ENCODE data around the gene AHI1. TPM values are rescaled to one million over a fixed set of nuclear protein-coding genes. Genes with fewer than 3 reads are reported as not detected.

The AHI1 gene
- total and polyA plus RNA-seq, 2 donors (not counting 1 experiment from before 2014, with no cell fraction given), result 14.2 to 22.8 TPM

DNA sequence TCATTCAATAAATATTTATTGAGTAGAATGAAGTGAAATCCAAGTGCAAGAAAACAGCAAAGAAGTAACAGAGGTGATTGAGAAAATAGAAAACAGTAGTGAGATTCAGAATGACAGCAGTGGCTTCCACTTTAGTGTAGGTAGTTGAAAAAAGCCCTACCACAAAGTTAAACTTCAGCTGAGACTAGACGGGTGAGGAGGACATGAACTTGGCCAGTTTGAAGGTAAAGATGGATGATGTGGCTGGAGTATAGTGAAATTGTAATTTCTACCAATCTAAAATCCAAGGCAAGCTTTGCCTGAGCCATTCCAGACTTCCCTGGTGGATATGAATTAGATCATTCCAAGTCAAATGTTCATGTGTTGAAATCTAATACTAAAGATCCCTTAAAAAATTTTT is 32.6 kb upstream of the AHI1 start:
- H3K27ac ChIP-seq (ENCODE audit: insufficient read depth, low read length), result no peak overlapping the region
- no peaks in the 10 kb centered on the region for H3K9me3 ChIP-seq (ENCODE audit: control insufficient read depth, insufficient read depth, low read depth, low read length)
- no peaks in the 10 kb centered on the region for H3K27me3 ChIP-seq (ENCODE audit: control insufficient read depth, insufficient read depth, low read length)
- no peaks in the 10 kb centered on the region for H3K79me2 ChIP-seq (ENCODE audit: control insufficient read depth, insufficient read depth, low read length)
- H3K4me2 ChIP-seq (ENCODE audit: extremely low read depth, insufficient read depth, low read length), result no peak overlapping the region
- H3K4me1 ChIP-seq (ENCODE audit: control insufficient read depth, extremely low read depth, insufficient read depth, low read length), result no peaks in the 10 kb centered on the region
- no peak overlapping the region for H3K9ac ChIP-seq (ENCODE audit: insufficient read depth, low read length)
- H4K20me1 ChIP-seq (ENCODE audit: control insufficient read depth, extremely low read depth, insufficient read depth, low read length), result no peaks in the 10 kb centered on the region
- no peaks in the 10 kb centered on the region for H3K36me3 ChIP-seq (ENCODE audit: control insufficient read depth, insufficient read depth, low read length)
- H2AFZ ChIP-seq (ENCODE audit: low read length), result no peak overlapping the region
- H3K4me3 ChIP-seq (replicated peaks in 1 of 4; ENCODE audit: control extremely low read depth in 1 of 4, insufficient read depth in 1 of 4, low read depth in 3 of 4, low read length in 4 of 4), result no peak overlapping the region
- no peak for DNase-seq (ENCODE audit: low read depth in 2 of 2)
- TF ChIP-seq, protein P1, sequence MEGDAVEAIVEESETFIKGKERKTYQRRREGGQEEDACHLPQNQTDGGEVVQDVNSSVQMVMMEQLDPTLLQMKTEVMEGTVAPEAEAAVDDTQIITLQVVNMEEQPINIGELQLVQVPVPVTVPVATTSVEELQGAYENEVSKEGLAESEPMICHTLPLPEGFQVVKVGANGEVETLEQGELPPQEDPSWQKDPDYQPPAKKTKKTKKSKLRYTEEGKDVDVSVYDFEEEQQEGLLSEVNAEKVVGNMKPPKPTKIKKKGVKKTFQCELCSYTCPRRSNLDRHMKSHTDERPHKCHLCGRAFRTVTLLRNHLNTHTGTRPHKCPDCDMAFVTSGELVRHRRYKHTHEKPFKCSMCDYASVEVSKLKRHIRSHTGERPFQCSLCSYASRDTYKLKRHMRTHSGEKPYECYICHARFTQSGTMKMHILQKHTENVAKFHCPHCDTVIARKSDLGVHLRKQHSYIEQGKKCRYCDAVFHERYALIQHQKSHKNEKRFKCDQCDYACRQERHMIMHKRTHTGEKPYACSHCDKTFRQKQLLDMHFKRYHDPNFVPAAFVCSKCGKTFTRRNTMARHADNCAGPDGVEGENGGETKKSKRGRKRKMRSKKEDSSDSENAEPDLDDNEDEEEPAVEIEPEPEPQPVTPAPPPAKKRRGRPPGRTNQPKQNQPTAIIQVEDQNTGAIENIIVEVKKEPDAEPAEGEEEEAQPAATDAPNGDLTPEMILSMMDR (conservative IDR thresholded peaks at IDR 0.05 in 1 of 2, IDR thresholded peaks at IDR 0.05 in 1 of 2; ENCODE audit: low read depth in 1 of 2, low read length in 2 of 2), result no peak
- TF ChIP-seq EZH2 (IDR thresholded peaks at IDR 0.05; ENCODE audit: low read length, missing control alignments), result no peak

DNA sequence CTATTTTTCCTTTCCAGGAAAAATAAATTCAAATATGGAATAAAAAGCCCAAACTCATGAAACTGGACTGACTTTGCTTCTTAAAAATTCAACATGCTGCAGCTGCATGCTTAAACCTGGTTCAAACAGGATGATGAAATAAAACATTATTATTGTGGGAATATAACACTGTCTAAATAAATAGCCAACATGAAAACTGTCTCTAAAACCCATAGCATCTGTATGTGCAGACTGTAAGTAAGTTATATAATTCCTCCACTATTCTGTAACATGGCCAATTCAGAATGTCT is 30.4 kb upstream of the AHI1 start:
- Histone ChIP-seq H3K4me3 (replicated peaks in 1 of 4; ENCODE audit: control extremely low read depth in 1 of 4, insufficient read depth in 1 of 4, low read depth in 3 of 4, low read length in 4 of 4) (no peak overlapping the region), H3K9ac (ENCODE audit: insufficient read depth, low read length) (no peak overlapping the region), H3K4me1 (ENCODE audit: control insufficient read depth, extremely low read depth, insufficient read depth, low read length) (peaks cover 2% of the 10 kb centered on the region), H3K9me3 (ENCODE audit: control insufficient read depth, insufficient read depth, low read depth, low read length) (no peaks in the 10 kb centered on the region), H4K20me1 (ENCODE audit: control insufficient read depth, extremely low read depth, insufficient read depth, low read length) (no peaks in the 10 kb centered on the region), H3K27ac (ENCODE audit: insufficient read depth, low read length) (no peak overlapping the region), H3K4me2 (ENCODE audit: extremely low read depth, insufficient read depth, low read length) (no peak overlapping the region), H3K36me3 (ENCODE audit: control insufficient read depth, insufficient read depth, low read length) (no peaks in the 10 kb centered on the region), H3K79me2 (ENCODE audit: control insufficient read depth, insufficient read depth, low read length) (no peaks in the 10 kb centered on the region), H2AFZ (ENCODE audit: low read length) (no peak overlapping the region), H3K27me3 (ENCODE audit: control insufficient read depth, insufficient read depth, low read length) (no peaks in the 10 kb centered on the region)
- TF ChIP-seq, protein P1 (conservative IDR thresholded peaks at IDR 0.05 in 1 of 2, IDR thresholded peaks at IDR 0.05 in 1 of 2; ENCODE audit: low read depth in 1 of 2, low read length in 2 of 2), result no peak
- TF ChIP-seq EZH2 (IDR thresholded peaks at IDR 0.05; ENCODE audit: low read length, missing control alignments), result no peak
- no peak for DNase-seq (ENCODE audit: low read depth in 2 of 2)

DNA sequence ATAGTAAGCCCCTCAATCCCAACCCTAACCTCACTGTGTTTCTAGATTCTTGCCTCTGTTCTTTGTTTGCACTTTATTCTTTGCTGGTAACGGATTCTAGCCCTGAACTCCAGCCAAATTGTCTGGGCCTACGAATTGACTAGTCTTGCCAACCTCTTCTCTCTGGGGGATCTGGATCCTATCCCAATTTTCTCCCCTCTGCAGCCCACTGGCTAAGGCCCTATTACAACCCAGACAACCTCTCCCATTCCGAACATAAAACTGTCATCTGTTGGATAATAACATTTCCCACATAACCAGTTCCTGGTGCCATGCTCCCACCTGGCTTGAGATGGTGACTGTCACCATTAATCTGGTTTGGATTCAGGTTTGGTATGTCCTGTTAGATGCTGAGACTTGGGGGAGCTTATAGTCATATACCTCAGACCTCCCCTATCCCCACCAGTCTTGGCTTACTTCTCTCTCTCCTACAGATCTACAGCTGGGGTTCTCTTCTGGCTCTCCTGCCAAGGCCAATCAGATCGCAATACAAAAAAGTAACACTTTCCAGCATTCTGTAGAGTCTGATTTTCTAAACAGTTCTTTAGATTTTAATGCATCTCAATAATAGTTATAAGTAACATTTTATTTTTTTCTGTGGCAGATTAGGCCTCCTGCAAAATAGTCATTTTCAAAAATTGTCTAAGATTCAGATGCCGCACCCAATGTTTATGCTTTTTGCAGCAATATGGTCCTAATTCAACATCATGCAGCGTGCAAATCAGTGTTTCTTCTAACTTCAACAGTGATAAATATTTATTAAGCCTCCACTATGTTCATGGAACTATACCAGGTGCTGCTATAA is 29.8 kb upstream of the AHI1 start:
- Histone ChIP-seq H3K9me3 (ENCODE audit: control insufficient read depth, insufficient read depth, low read depth, low read length) (no peaks in the 10 kb centered on the region), H3K4me1 (ENCODE audit: control insufficient read depth, extremely low read depth, insufficient read depth, low read length) (peaks cover 2% of the 10 kb centered on the region), H3K4me3 (replicated peaks in 1 of 4; ENCODE audit: control extremely low read depth in 1 of 4, insufficient read depth in 1 of 4, low read depth in 3 of 4, low read length in 4 of 4) (no peak overlapping the region), H4K20me1 (ENCODE audit: control insufficient read depth, extremely low read depth, insufficient read depth, low read length) (no peaks in the 10 kb centered on the region), H3K27ac (ENCODE audit: insufficient read depth, low read length) (no peak overlapping the region), H3K36me3 (ENCODE audit: control insufficient read depth, insufficient read depth, low read length) (no peaks in the 10 kb centered on the region), H3K79me2 (ENCODE audit: control insufficient read depth, insufficient read depth, low read length) (no peaks in the 10 kb centered on the region), H3K4me2 (ENCODE audit: extremely low read depth, insufficient read depth, low read length) (no peak overlapping the region), H2AFZ (ENCODE audit: low read length) (no peak overlapping the region), H3K27me3 (ENCODE audit: control insufficient read depth, insufficient read depth, low read length) (no peaks in the 10 kb centered on the region), H3K9ac (ENCODE audit: insufficient read depth, low read length) (no peak overlapping the region)
- TF ChIP-seq, protein P1 (conservative IDR thresholded peaks at IDR 0.05 in 1 of 2, IDR thresholded peaks at IDR 0.05 in 1 of 2; ENCODE audit: low read depth in 1 of 2, low read length in 2 of 2), result no peak
- no peak for TF ChIP-seq EZH2 (IDR thresholded peaks at IDR 0.05; ENCODE audit: low read length, missing control alignments)
- DNase-seq (ENCODE audit: low read depth in 2 of 2), result no peak
